Activated naive CD8-positive, alpha-beta T cell treated with anti-CD3 and anti-CD28 coated beads, Interleukin-2, amount 50 U/mL, for 16 hours (primary cell): ENCODE measurements around the gene BAHCC1.

ENCODE experiments used
- DNase-seq: peaks from one replicate; pipeline ENCODE4 v3.0.0-alpha.2; 2020; ENCODE audit warnings: low read depth, low spot score

Gene BAHCC1

DNA sequence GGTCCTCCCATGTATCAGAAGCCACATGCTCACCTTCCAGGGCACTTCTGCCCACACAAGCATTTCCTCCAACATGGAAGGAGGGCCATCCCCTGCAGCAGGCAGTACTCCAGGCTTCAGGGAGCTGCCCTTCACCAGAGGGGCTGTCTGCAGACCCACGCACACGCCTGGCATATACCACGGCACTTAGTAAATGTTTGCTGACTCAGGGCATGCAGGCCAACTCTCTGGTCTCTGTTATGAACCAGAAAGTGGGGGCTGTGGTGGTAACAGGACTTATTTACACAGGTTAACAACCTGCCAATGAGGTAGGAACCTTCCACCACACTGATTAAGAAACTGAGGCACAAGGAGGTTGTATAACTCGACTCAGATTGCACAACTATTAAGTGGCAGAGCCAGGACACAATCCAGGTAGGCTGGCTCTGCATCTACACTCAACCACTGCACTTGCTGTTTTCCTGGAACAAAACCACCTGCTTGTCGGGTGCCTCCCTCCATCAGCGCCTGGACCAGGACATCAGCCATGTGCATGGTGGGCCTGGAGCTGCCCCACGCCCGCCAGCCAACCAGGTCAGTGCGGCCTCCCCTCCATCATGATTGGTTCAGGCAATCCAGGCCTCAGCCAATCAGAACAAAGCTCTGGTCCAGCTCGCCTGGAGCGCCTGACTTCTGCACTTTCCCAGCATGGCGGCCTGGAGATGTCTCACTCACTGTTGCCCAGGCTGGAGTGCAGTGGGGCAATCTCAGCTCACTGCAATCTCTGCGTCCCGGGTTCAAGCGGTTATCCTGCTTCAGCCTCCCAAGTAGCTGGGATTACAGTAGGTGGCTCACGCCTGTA is 98.2 kb downstream of the BAHCC1 start:
- no peak for DNase-seq

DNA sequence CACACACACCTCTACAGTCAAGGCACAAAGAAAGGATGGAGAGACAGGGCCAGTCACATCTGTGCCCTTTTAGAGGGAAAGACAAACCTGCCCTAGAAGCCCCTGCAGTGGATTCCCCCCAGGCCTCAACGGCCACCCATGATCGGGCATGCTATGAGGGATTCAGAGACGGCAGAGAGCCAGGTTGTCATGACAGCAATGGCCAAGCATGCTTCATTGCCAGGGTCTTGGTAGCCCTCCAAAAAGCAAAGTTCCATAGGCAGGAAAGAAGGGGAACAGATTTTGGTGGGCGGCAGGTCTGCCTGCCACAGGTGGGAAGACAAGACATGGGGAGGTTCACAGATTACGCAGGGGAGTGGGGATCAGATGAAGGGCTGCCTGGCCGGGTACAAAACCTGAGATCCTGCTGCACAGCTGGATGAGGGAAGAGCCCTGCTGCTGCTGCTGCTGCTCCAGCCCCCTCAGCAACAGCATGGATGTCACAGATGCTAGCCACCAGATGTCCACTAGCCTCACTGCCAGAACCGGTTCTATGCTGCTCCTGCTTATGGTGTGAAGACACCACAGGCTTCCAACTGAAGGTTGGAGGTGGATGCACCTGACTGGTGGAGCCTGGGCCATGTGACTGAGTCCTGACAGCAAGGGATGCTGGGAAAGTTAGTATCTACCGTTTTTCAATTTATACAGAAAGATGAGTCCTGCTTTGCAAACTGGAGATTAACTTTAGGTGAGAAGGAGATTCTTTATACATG is 99.5 kb downstream of the BAHCC1 start:
- no peak for DNase-seq

DNA sequence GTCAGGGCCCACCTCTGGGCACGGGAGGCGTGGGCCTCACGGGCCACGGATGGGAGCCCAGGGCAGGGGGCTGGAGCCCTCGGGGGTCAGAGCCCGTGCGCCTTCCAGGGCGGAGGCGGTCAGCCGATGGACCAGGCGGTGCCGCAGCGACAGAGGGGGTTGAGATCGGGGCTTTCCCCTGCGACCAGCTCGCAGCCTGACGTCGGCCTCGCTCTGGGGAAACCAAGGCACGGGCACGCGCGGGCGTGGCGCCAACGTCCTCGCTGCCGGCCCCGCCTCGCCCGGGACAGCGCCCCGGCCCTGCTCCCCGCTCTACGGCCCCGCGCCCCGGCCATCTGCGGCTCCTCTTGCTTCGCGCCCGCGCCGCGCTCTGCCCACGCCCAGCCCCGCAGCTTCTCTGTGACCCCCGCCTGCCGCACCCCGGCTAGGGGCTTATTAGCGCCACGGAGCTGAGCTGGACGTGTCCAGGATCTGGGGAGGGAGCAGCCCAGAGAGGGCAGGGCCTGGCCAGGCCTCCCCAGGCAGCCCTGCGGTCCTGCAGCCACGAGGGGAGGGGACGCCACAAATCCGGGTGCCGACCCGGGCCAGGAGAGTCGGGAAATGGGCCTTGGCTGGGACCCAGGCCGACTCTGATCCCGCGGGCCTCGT is 103.8 kb downstream of the BAHCC1 start:
- no peak for DNase-seq

- no peak for DNase-seq
These were observed 104.3 kb downstream of the BAHCC1 start for GRCh38 chr17:81499601-81499970.

- DNase-seq: no peak
These were observed 104.8 kb downstream of the BAHCC1 start for GRCh38 chr17:81500047-81500446.

DNA sequence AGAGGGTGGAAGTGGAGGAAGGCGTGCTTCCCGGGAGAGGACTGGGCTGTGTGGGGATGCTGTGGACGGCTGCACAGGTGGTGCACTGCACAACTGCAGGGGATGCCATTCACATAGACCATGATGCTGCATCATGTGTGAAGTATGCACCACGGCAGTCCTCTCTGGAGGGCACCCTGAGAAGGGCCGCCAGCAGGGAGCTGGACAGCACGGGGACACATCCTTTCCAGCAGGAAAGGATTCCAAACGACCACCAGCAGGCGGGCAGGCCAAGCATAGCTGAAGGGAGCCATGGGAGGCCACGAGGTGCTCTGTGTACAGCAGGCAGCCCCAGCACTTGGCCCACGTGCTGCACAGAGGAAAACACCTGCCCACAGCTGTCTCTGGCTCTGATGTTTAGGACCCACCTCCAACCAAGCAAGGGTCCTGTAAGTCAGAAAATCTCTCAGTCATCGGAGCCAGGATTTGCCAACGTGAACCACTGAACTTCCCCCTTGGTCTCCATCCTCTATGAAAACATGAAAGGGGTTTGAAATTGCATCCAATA is 107.3 kb downstream of the BAHCC1 start:
- DNase-seq: no peak

GRCh38 chr17:81503619-81504018 is 108.4 kb downstream of the BAHCC1 start:
- DNase-seq: no peak

DNA sequence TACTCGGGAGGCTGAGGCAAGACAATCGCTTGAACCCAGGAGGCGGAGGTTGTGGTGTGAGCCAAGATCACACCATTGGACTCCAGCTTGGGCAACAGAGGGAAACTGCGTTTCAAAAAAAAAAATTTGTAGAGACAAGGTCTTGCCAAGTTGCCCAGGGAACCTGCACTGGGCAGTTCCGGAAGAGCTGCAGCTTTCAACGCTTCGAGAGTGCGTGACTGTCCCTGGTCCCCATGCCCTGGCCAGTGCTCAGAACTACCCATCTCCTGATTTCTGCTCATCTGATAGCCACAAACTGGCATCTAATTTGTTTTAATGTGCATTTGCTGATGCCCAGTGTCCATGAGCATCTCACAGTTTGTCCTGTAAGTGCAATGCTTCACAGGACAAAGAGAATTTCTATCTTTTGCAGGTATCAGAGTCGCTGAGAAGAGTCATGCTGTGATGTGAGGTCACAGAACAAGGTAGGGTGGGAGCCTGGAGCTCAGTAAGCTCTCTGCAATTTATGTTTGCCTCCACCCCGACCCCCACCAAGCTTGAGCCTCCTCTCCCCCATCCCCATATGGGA is 113.5 kb downstream of the BAHCC1 start:
- no peak for DNase-seq

- no peak for DNase-seq
These were observed 114.1 kb downstream of the BAHCC1 start for GRCh38 chr17:81509207-81509971.

GRCh38 chr17:81509972-81510784 is 114.9 kb downstream of the BAHCC1 start:
- DNase-seq: no peak

DNA sequence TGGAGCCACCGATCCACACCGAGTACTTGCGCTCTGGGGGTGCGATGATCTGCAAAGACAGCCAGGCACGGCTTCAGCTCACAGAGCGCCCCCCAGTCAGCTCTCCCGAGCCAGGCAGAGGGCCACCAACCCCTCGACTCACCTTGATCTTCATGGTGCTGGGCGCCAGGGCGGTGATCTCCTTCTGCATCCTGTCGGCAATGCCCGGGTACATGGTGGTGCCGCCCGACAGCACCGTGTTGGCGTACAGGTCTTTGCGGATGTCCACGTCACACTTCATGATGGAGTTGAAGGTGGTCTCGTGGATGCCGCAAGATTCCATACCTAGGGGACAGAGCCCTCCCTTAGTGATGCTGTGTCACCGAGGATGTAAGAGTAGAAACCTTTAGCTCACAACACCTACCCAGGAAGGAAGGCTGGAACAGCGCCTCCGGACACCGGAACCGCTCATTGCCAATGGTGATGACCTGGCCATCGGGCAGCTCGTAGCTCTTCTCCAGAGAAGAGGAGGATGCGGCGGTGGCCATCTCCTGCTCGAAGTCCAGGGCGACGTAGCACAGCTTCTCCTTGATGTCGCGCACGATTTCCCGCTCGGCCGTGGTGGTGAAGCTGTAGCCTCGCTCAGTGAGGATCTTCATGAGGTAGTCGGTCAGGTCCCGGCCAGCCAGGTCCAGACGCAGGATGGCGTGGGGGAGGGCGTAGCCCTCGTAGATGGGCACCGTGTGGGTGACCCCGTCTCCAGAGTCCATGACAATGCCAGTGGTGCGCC is 115.7 kb downstream of the BAHCC1 start:
- no peak for DNase-seq

DNA sequence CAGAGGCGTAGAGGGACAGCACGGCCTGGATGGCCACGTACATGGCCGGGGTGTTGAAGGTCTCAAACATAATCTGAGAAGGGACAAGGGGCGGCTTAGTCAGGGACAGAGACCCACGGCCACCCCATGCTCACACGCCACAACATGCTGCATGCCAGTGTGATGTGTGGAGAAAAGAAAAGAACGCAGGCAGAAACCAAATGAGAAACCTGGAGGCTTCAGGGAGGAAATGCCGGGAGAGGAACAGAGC is 116.2 kb downstream of the BAHCC1 start:
- no peak for DNase-seq

DNA sequence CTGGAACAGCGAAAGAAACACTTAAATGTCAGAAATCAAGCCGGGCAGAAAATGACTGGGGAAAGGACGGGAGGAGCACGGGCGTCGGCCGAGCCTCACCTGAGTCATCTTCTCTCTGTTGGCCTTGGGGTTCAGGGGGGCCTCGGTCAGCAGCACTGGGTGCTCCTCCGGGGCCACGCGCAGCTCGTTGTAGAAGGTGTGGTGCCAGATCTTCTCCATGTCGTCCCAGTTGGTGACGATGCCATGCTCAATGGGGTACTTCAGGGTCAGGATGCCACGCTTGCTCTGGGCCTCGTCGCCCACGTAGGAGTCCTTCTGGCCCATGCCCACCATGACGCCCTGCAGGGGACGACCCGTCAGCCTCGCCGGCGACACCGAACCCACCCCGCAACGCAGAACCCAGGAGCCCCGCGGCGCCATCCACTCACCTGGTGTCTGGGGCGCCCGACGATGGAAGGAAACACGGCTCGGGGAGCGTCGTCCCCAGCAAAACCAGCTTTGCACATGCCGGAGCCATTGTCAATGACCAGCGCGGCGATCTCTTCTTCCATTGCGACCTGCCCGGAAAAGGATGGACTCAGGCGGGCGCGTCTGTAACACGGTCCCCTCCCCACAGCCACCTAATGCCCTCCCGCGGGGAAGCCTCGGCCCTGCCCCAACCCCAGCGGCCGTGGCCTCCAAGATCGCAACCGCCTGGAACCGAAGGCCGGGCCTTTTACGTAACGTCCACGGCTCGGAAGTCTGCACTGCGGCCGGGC is 116.7 kb downstream of the BAHCC1 start:
- no peak for DNase-seq

- peak; percentile 74 for DNase-seq
These were observed 117.5 kb downstream of the BAHCC1 start, which contains the start of gene ACTG1 for GRCh38 chr17:81512562-81513371. TSS of gene ACTG1 (minus strand) at chr17:81512799. CDS start at chr17:81512354, 445 bp downstream.

- DNase-seq: peak; percentile 29
These were observed 118.1 kb downstream of the BAHCC1 start for GRCh38 chr17:81513372-81513752.

- no peak for DNase-seq
These were observed 118.7 kb downstream of the BAHCC1 start for GRCh38 chr17:81513753-81514488.

DNA sequence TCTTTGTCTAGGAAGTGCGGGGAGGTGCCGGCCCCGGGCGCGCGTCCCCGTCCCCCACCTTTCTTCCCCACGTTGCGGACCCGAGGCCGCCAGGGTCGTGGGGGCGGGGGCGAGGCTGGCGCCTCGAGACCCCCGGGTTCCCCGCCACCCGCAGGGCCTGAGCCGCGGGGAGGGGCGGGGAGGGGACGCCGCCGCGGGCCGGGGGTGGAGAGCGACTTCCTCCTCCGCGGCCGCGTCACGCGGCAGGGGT is 119.2 kb downstream of the BAHCC1 start:
- no peak for DNase-seq
